Measurements from ENCODE around the gene HRAS.

Gene HRAS

DNA sequence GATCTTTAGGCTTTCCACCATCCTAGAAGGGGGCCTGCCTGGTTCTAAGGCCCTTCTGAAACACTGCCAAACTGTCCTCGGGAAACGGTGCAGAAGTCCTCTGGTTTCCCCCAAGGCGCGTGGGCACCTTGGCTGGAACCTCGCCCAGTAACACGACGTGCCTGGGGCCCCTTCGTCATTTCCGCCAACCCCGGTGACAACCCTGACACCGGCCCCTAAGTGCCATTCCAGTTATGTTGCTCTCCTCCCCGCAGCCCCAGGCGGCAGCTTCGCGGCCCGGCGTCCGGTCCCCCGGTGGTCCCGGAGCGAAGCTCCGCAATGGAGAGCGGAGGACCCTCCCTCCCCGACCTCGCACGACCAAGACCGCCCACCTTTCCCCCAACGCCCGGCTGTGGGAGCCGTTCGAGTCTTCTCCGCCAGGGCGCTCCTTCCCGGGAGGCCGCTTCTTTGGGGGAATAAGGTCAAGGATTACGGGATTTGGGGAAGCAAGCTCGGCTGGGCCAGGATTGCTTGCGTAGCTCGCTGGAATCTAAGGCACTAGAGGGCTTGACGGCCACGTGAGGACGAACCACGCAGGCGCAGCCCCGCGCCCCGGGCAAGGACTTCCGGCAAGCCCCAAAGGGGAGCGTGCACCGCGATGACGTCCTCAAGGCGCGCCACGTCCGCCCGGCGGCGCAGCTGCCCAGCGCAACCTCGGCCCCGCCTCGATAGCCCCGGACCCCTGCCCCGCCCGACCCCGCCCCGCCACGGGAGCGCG is 29.0 kb downstream of the HRAS start:
- DNase-seq = peak; percentile 95 to 99
- peak overlapping the region; percentile 72 to 82 for H3K4me3 ChIP-seq
- peaks cover 2 to 38% (median 20%) of the 10 kb centered on the region in 3 donors for H3K36me3 ChIP-seq
- no peaks in the 10 kb centered on the region for H3K9me3 ChIP-seq
- H3K27ac ChIP-seq = peak overlapping the region; percentile 96 to 99
- TF ChIP-seq, protein P1, sequence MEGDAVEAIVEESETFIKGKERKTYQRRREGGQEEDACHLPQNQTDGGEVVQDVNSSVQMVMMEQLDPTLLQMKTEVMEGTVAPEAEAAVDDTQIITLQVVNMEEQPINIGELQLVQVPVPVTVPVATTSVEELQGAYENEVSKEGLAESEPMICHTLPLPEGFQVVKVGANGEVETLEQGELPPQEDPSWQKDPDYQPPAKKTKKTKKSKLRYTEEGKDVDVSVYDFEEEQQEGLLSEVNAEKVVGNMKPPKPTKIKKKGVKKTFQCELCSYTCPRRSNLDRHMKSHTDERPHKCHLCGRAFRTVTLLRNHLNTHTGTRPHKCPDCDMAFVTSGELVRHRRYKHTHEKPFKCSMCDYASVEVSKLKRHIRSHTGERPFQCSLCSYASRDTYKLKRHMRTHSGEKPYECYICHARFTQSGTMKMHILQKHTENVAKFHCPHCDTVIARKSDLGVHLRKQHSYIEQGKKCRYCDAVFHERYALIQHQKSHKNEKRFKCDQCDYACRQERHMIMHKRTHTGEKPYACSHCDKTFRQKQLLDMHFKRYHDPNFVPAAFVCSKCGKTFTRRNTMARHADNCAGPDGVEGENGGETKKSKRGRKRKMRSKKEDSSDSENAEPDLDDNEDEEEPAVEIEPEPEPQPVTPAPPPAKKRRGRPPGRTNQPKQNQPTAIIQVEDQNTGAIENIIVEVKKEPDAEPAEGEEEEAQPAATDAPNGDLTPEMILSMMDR (IDR thresholded peaks at IDR 0.05) = no peak
- no peaks in the 10 kb centered on the region for H3K27me3 ChIP-seq
- peaks cover 5 to 55% (median 47%) of the 10 kb centered on the region in 4 donors for H3K4me1 ChIP-seq
- intact Hi-C loops (cut with DNase I; ENCODE audit: low total_unique reads) = no loop called here

GRCh38 chr11:504994-505344 is 30.4 kb downstream of the HRAS start:
- H3K4me3 ChIP-seq = peak overlapping the region; percentile 57 to 72
- peak overlapping the region; percentile 96 to 99 for H3K27ac ChIP-seq
- TF ChIP-seq, protein P1 (IDR thresholded peaks at IDR 0.05) = no peak
- no peaks in the 10 kb centered on the region for H3K9me3 ChIP-seq
- peaks cover 17 to 40% (median 24%) of the 10 kb centered on the region in 3 donors for H3K36me3 ChIP-seq
- peaks cover 5 to 55% (median 47%) of the 10 kb centered on the region in 4 donors for H3K4me1 ChIP-seq
- H3K27me3 ChIP-seq = no peaks in the 10 kb centered on the region
- DNase-seq = no peak
- intact Hi-C loops (cut with DNase I; ENCODE audit: low total_unique reads) = loop anchor here (5.0 kb wide), 1 partner anchor 53 kb away; the partner anchor contains the start of gene PTDSS2

GRCh38 chr11:504053-504993 is 31.1 kb downstream of the HRAS start:
- peak overlapping the region; percentile 57 to 72 for H3K4me3 ChIP-seq
- peaks cover 23 to 40% (median 28%) of the 10 kb centered on the region in 3 donors for H3K36me3 ChIP-seq
- no peaks in the 10 kb centered on the region for H3K9me3 ChIP-seq
- no peaks in the 10 kb centered on the region for H3K27me3 ChIP-seq
- intact Hi-C loops (cut with DNase I; ENCODE audit: low total_unique reads) = loop anchor here (5.0 kb wide), 1 partner anchor 52 kb away; the partner anchor contains the start of gene PTDSS2
- H3K4me1 ChIP-seq = peaks cover 5 to 55% (median 47%) of the 10 kb centered on the region in 4 donors
- TF ChIP-seq, protein P1 (IDR thresholded peaks at IDR 0.05) = no peak
- peak in 1 of 2 donors; percentile 65 for DNase-seq
- peak overlapping the region; percentile 96 to 99 for H3K27ac ChIP-seq

DNA sequence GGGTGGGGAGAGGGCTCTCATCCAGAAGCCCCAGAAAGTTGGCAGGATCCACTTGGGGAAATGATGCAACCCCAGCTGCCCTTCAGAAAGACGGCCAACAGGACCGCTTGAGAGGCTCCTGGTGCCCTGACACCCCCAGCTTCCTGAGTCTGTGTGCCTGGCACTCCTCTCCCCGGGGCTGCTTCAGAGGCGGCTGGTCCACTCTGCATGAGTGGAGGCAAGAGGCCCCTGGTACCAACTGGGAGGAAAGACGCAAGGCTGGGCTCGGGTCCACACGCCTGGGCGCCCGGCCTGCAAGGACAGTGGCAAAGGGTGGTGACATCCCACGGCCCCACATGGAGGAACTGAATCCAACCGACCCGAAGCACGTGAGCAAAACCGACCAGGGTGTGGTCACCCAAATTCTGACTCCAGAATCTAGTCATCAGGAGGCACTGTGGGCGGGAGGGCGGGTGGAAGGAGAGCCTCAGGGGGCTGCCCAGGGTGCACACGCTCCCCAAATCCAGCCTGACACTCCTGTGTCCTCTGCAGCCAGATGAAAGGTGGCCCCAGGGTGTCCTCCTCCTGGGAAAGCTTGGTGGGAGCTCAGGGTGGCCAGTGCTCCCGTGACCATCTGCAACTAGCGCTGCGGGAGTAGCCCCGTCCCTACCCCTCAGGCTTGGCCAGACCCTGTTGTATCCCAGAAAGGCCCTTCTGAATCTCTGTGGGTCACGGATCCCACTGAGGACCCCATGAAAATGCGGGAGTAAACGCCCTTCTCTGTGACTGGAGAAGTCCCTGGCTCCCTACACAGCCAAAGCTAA is 32.0 kb downstream of the HRAS start:
- no peaks in the 10 kb centered on the region for H3K9me3 ChIP-seq
- H3K4me1 ChIP-seq = peaks cover 5 to 55% (median 47%) of the 10 kb centered on the region in 4 donors
- peak; percentile 76 to 84 for DNase-seq
- intact Hi-C loops (cut with DNase I; ENCODE audit: low total_unique reads) = loop anchor here (5.0 kb wide), 1 partner anchor 51 kb away; the partner anchor contains the start of gene PTDSS2
- H3K27me3 ChIP-seq = no peaks in the 10 kb centered on the region
- H3K27ac ChIP-seq = peak overlapping the region; percentile 96 to 99
- H3K36me3 ChIP-seq = peaks cover 33 to 41% (median 38%) of the 10 kb centered on the region in 3 donors
- peak overlapping the region; percentile 57 to 72 for H3K4me3 ChIP-seq
- TF ChIP-seq, protein P1 (IDR thresholded peaks at IDR 0.05) = no peak
